B cell (primary cell): ENCODE results near the gene RMP24.

Experiments
- ATAC-seq: fragments of 200-7000 bp; cut with Tn5 transposase; one replicate; pipeline ENCODE4 v1.10.0; 2021; ENCODE audit warnings: low read depth, mild to moderate bottlenecking, moderate number of reproducible peaks, moderate library complexity
- CTCF ChIA-PET: fragments of 350-600 bp; sonication (Branson Sonifier 250); formaldehyde crosslinking; loops from one replicate; lab custom pipeline; 2021; ENCODE audit warnings: antibody characterized with exemption, inconsistent platforms; lab: Charles Lee
- POLR2A ChIA-PET: fragments of 350-600 bp; sonication (Branson Sonifier 250); formaldehyde crosslinking; loops from one replicate; lab custom pipeline; 2021; ENCODE audit warnings: antibody characterized with exemption; lab: Charles Lee
- DNase-seq: peaks from one replicate; pipeline ENCODE4 v3.0.0; 2013
- H2AFZ ChIP-seq: 2 replicates; pipeline ENCODE4 v1.6.1; 2012; ENCODE audit warnings: mild to moderate bottlenecking, low read depth, low read length; ENCODE audit not compliant: insufficient read depth, poor library complexity, severe bottlenecking
- H3K27ac ChIP-seq, 2 donors: 1 replicate in 1 of 2; 2 replicates in 1 of 2; pipeline ENCODE4 v1.5.1; 2012 to 2013; ENCODE audit warnings: low read length in 2 of 2, mild to moderate bottlenecking in 2 of 2, moderate library complexity in 1 of 2
- H3K27me3 ChIP-seq, 4 experiments: fragments of 200-600 bp in 1 of 4; sonication (generic) in 1 of 4; replicated peaks in 1 of 4; 1 replicate in 2 of 4; 2 replicates in 2 of 4; pipeline versions ENCODE4 v1.6.1 to v1.7.0; 2013 to 2016; ENCODE audit warnings: low read length in 3 of 4, mild to moderate bottlenecking in 2 of 4, mixed read lengths in 1 of 4, moderate library complexity in 1 of 4; ENCODE audit not compliant: insufficient read depth in 4 of 4, control insufficient read depth in 3 of 4; ENCODE audit errors: control extremely low read depth in 1 of 4
- H3K36me3 ChIP-seq, 2 experiments: replicated peaks in 1 of 2; 1 replicate in 1 of 2; 2 replicates in 1 of 2; pipeline versions ENCODE4 v1.6.1 to v1.7.1; 2013; ENCODE audit warnings: low read length in 1 of 2; ENCODE audit not compliant: insufficient read depth in 2 of 2, control insufficient read depth in 1 of 2; ENCODE audit errors: control extremely low read depth in 1 of 2, extremely low read depth in 1 of 2
- H3K4me1 ChIP-seq, 2 donors: fragments of 200-600 bp in 1 of 2; sonication (generic) in 1 of 2; 1 replicate in 1 of 2; 2 replicates in 1 of 2; pipeline versions ENCODE4 v1.5.1 to v1.6.1; 2013 to 2017; ENCODE audit warnings: low read length in 2 of 2; ENCODE audit not compliant: control insufficient read depth in 2 of 2, insufficient read depth in 2 of 2
- H3K4me2 ChIP-seq: replicated peaks from 2 replicates; pipeline ENCODE3; 2012; ENCODE audit warnings: mild to moderate bottlenecking, low read depth, low read length; ENCODE audit not compliant: poor library complexity, severe bottlenecking
- H3K4me3 ChIP-seq, 5 experiments: fragments of 200-600 bp in 1 of 5; sonication (generic) in 1 of 5; 1 replicate in 3 of 5; 2 replicates in 2 of 5; pipeline versions ENCODE4 v1.5.1 to v1.7.0; 2011 to 2016; ENCODE audit warnings: low read length in 4 of 5, mild to moderate bottlenecking in 4 of 5, low read depth in 2 of 5, control low read depth in 1 of 5, moderate library complexity in 1 of 5; ENCODE audit not compliant: insufficient read depth in 1 of 5; ENCODE audit errors: control extremely low read depth in 1 of 5, extremely low read depth in 1 of 5
- H3K79me2 ChIP-seq: fragments of 200-600 bp; sonication (generic); one replicate; pipeline ENCODE4 v1.6.0; 2016; ENCODE audit warnings: low read length; ENCODE audit not compliant: control insufficient read depth, insufficient read depth
- H3K9ac ChIP-seq: fragments of 200-600 bp; sonication (generic); 2 replicates; pipeline ENCODE4 v1.6.1; 2017; ENCODE audit warnings: mild to moderate bottlenecking, low read length, moderate library complexity
- H3K9me3 ChIP-seq, 3 donors: one replicate each; pipeline versions ENCODE4 v1.6.1 to v1.7.1; 2013; ENCODE audit warnings: low read length in 2 of 3; ENCODE audit not compliant: control insufficient read depth in 2 of 3, insufficient read depth in 1 of 3; ENCODE audit errors: control extremely low read depth in 1 of 3
- H4K20me1 ChIP-seq: 2 replicates; pipeline ENCODE4 v1.6.0; 2012; ENCODE audit warnings: mild to moderate bottlenecking, low read length; ENCODE audit not compliant: insufficient read depth, control insufficient read depth, poor library complexity, severe bottlenecking
- H3K27ac Mint-ChIP-seq: one replicate; pipeline ENCODE4 v1.8.0; 2021; ENCODE audit warnings: mixed read lengths
- H3K27me3 Mint-ChIP-seq: one replicate; pipeline ENCODE4 v1.8.0; 2021; ENCODE audit warnings: mixed read lengths
- H3K4me1 Mint-ChIP-seq: one replicate; pipeline ENCODE4 v1.8.0; 2021; ENCODE audit warnings: mixed read lengths
- H3K4me3 Mint-ChIP-seq: one replicate; pipeline ENCODE4 v1.8.0; 2021; ENCODE audit warnings: mixed read lengths
- H3K9me3 Mint-ChIP-seq: one replicate; pipeline ENCODE4 v1.8.0; 2022; ENCODE audit warnings: mixed read lengths; ENCODE audit not compliant: insufficient read depth
- EZH2 ChIP-seq: IDR thresholded peaks from 2 replicates; pipeline ENCODE4 v1.6.1; 2012; ENCODE audit warnings: borderline replicate concordance, low read depth, mild to moderate bottlenecking, moderate library complexity, low read length; ENCODE audit not compliant: insufficient read depth, poor library complexity, severe bottlenecking
- WGBS: methylation state at CpG from one replicate; pipeline ENCODE4 v1.1.5; 2013; ENCODE audit warnings: missing lambda C conversion rate; ENCODE audit not compliant: insufficient coverage; 5-methylcytosine and 5-hydroxymethylcytosine counted together
- intact Hi-C: fragments of 100-400 bp; cut with micrococcal nuclease; formaldehyde crosslinking; loops from one replicate; pipeline ENCODE4 v1.10.0; 2022
- TF ChIP-seq, protein P1 (sequence below): fragments of 200-600 bp; IDR thresholded peaks from one replicate; pipeline ENCODE4 v1.8.0; 2022; ENCODE audit warnings: antibody characterized with exemption, mild to moderate bottlenecking

Gene RMP24

DNA sequence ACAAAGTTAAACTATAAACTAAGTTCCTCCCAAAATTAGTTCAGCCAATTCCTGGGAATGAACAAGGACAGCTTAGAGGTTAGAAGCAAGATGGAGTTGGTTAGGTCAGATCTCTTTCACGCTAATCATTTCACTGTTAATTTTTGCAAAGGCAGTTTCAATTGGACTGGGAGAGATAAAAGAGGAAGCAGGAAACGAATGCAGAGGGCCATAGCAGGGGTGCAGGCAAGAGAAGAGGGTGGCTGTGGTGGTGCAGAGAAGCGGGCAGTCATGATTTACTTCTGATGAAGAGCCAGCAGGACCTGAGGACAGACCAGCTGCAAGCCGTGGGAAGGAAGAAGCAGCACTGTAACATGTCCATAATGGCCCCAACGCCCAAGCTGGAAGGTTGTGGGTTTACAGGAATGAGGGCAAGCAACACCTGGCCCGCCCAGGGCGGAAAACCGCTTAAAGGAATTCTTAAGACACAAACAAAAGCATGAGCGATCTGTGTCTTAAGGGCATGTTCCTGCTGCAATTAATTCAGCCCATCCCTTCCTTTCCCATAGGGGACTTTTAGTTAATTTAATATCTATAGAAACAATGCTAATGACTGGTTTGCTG is 4.1 kb upstream of the RMP24 start:
- Mint-ChIP-seq H3K9me3 (no peaks in the 10 kb centered on the region), H3K27me3 (no peaks in the 10 kb centered on the region), H3K4me3 (peak overlapping the region; percentile 17), H3K4me1 (peaks cover 37% of the 10 kb centered on the region), H3K27ac (peak overlapping the region; percentile 4)
- H3K79me2 ChIP-seq: peaks cover 12% of the 10 kb centered on the region
- H3K36me3 ChIP-seq: no peaks in the 10 kb centered on the region
- H3K4me2 ChIP-seq: no peak overlapping the region
- TF ChIP-seq, protein P1, sequence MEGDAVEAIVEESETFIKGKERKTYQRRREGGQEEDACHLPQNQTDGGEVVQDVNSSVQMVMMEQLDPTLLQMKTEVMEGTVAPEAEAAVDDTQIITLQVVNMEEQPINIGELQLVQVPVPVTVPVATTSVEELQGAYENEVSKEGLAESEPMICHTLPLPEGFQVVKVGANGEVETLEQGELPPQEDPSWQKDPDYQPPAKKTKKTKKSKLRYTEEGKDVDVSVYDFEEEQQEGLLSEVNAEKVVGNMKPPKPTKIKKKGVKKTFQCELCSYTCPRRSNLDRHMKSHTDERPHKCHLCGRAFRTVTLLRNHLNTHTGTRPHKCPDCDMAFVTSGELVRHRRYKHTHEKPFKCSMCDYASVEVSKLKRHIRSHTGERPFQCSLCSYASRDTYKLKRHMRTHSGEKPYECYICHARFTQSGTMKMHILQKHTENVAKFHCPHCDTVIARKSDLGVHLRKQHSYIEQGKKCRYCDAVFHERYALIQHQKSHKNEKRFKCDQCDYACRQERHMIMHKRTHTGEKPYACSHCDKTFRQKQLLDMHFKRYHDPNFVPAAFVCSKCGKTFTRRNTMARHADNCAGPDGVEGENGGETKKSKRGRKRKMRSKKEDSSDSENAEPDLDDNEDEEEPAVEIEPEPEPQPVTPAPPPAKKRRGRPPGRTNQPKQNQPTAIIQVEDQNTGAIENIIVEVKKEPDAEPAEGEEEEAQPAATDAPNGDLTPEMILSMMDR: no peak
- TF ChIP-seq EZH2: no peak
- intact Hi-C loops: no loop called here
- ATAC-seq (no peak), DNase-seq (no peak)
- ChIA-PET POLR2A (no interaction called here), CTCF (interaction anchor here (1.3 kb wide), 1 partner anchor 17 kb away, joined by 5 read pairs; no protein-coding TSS in a partner anchor)
- no peak overlapping the region for H3K27ac ChIP-seq
- H3K4me1 ChIP-seq: peaks cover 15 to 28% of the 10 kb centered on the region in 2 donors
- peak overlapping the region; percentile 52 for H2AFZ ChIP-seq
- WGBS: 60% methylated on average over 3 of the region's 9 CpGs
- no peak overlapping the region for H3K9ac ChIP-seq
- no peaks in the 10 kb centered on the region for H3K9me3 ChIP-seq
- H3K4me3 ChIP-seq: no peak overlapping the region
- H4K20me1 ChIP-seq: no peaks in the 10 kb centered on the region
- H3K27me3 ChIP-seq: no peaks in the 10 kb centered on the region

DNA sequence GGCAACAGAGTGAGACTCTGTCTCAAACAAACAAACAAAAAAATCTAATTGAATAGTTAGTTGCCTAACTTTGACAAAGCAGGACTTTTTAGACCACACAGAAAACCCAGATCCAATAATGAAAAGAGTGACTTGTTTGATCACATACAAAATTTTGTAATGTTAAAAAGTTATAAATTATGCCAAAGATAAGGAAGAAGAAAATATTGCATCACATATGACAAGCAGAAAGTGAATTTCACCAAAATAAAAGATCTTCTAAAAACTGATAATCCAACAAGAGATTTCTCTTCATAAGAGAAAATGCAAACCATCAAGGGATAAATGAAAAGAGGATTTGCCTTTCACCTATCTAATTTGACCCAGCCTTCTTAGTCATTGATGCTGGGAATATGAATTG is 2.8 kb upstream of the RMP24 start:
- no peak for ATAC-seq
- Mint-ChIP-seq H3K4me3 (no peak overlapping the region), H3K27me3 (no peaks in the 10 kb centered on the region), H3K9me3 (no peaks in the 10 kb centered on the region), H3K4me1 (peaks cover 46% of the 10 kb centered on the region), H3K27ac (peak overlapping the region; percentile 17)
- Histone ChIP-seq H3K4me3 (peak overlapping the region in 2 of 5 experiments; percentile 48 to 60), H3K9me3 (no peaks in the 10 kb centered on the region), H2AFZ (peak overlapping the region; percentile 38), H3K79me2 (peaks cover 14% of the 10 kb centered on the region), H3K4me2 (peak overlapping the region; percentile 75), H3K36me3 (peaks cover 0 to 8% of the 10 kb centered on the region in 2 experiments), H3K4me1 (peaks cover 20 to 38% of the 10 kb centered on the region in 2 donors), H4K20me1 (no peaks in the 10 kb centered on the region), H3K9ac (peak overlapping the region; percentile 58), H3K27me3 (no peaks in the 10 kb centered on the region), H3K27ac (no peak overlapping the region)
- DNase-seq: no peak
- TF ChIP-seq, protein P1: no peak
- no peak for TF ChIP-seq EZH2
- intact Hi-C loops: loop anchor here (10.0 kb wide), 1 partner anchor 795 kb away; no protein-coding TSS in a partner anchor
- CTCF ChIA-PET: no interaction called here
- POLR2A ChIA-PET: no interaction called here
